ENCODE results near the gene RNF148.
A peak's percentile ranks its signal among the peaks of the same experiment; 100 is the strongest.

RNF148 gene

DNA sequence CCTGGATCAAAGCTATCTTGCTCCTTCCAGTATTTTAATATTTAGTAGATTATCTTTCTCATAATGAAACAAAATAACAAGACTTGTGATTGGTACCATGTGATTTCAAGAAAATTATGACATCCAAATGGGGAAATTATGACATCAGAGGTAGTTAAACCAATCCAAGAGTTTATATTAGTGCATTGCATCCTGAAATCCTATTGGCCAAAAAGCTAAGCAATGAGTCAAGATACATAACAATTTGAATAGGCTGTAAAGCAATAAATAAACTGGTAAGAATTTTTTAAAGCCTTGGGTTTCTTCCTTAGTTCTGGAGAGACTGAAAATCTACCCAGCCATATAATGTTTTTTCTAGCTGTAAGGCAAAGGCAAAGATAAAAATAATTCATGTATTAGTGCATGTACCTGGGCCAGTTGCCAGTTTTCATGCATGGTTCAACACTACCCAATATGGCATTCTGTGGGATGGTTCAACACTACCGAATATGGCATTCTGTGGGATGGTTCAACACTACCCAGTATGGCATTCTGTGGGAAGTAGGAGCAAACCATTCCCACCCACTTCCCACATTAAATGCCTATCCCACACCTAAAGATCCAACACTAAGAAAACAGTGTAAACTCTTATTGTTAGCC is at the start of gene RNF148:
Gene RNF148 (minus strand): TSS at position 51 of the 639 bp plus-strand sequence. CDS start 172 bp downstream, outside the sequence.
- no peak for TF ChIP-seq CTCF (IDR thresholded peaks at IDR 0.05; ENCODE audit: low read depth, low read length)
- no peaks in the 10 kb centered on the region for H3K36me3 ChIP-seq
- no peak within 1 kb of the TSS for H3K27ac ChIP-seq
- H3K4me3 ChIP-seq (ENCODE audit: low read depth, low read length), result no peak within 1 kb of the TSS
- no peaks in the 10 kb centered on the region for H3K27me3 ChIP-seq (ENCODE audit: insufficient read depth, low read depth, severe bottlenecking)
- no peaks in the 10 kb centered on the region for H3K9me3 ChIP-seq (ENCODE audit: severe bottlenecking)
- DNase-seq, result no peak

GRCh38 chr7:122750389-122750788 is 47.7 kb upstream of the RNF148 start:
- TF ChIP-seq CTCF (IDR thresholded peaks at IDR 0.05; ENCODE audit: low read depth, low read length), result no peak
- Histone ChIP-seq H3K9me3 (ENCODE audit: severe bottlenecking) (no peaks in the 10 kb centered on the region), H3K27ac (no peak overlapping the region), H3K27me3 (ENCODE audit: insufficient read depth, low read depth, severe bottlenecking) (no peaks in the 10 kb centered on the region), H3K4me3 (ENCODE audit: low read depth, low read length) (no peak overlapping the region), H3K36me3 (no peaks in the 10 kb centered on the region)
- no peak for DNase-seq

- no peak for TF ChIP-seq CTCF (IDR thresholded peaks at IDR 0.05; ENCODE audit: low read depth, low read length)
- Histone ChIP-seq H3K4me3 (ENCODE audit: low read depth, low read length) (no peak overlapping the region), H3K36me3 (no peaks in the 10 kb centered on the region), H3K9me3 (ENCODE audit: severe bottlenecking) (no peaks in the 10 kb centered on the region), H3K27ac (no peak overlapping the region), H3K27me3 (ENCODE audit: insufficient read depth, low read depth, severe bottlenecking) (no peaks in the 10 kb centered on the region)
- DNase-seq, result no peak
Observed at GRCh38 chr7:122748195-122748594, 45.5 kb upstream of the RNF148 start.

DNA sequence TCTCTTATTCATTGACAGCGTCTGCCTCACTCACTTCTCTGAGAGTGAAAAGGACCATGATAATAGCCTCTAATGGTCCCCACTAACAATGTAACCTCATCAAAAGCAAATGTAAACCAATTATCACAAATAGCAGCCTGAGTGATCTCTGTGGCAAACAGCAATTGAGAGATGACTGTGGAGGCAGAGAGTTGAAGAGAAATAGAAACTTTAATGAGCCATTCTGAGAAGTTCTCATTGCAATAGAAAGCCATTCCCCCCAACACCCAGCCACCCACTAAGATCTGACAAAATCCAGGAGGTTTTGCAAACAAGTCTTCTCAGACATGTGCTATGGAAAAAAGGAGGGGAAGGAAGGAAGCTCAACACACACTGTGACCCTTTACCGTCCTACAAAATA is 44.2 kb upstream of the RNF148 start:
- Histone ChIP-seq H3K4me3 (ENCODE audit: low read depth, low read length) (no peak overlapping the region), H3K27me3 (ENCODE audit: insufficient read depth, low read depth, severe bottlenecking) (no peaks in the 10 kb centered on the region), H3K36me3 (no peaks in the 10 kb centered on the region), H3K9me3 (ENCODE audit: severe bottlenecking) (no peaks in the 10 kb centered on the region), H3K27ac (no peak overlapping the region)
- TF ChIP-seq CTCF (IDR thresholded peaks at IDR 0.05; ENCODE audit: low read depth, low read length), result no peak
- no peak for DNase-seq

GRCh38 chr7:122743211-122743610 is 40.5 kb upstream of the RNF148 start:
- H3K9me3 ChIP-seq (ENCODE audit: severe bottlenecking), result no peaks in the 10 kb centered on the region
- H3K36me3 ChIP-seq, result no peaks in the 10 kb centered on the region
- no peak for TF ChIP-seq CTCF (IDR thresholded peaks at IDR 0.05; ENCODE audit: low read depth, low read length)
- H3K4me3 ChIP-seq (ENCODE audit: low read depth, low read length), result no peak overlapping the region
- H3K27me3 ChIP-seq (ENCODE audit: insufficient read depth, low read depth, severe bottlenecking), result no peaks in the 10 kb centered on the region
- DNase-seq, result peak; percentile 39
- no peak overlapping the region for H3K27ac ChIP-seq

DNA sequence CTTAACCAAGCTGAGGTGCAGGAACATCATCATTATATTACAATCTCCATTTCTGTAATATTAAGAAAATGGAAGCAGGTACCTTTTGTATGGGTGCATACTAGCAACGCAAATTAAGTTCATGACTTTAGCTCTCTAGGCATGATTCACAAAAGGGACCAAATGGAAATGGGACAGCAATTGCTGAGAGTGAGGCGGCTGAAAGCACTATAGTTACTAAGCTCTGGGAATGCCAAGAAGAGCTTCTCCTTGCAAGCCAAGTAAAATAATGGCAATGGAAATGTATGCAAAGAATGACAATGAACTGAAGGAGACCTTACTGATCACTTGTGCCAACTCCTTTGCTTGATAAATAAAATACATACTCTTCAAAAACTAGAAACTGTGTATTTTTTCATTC is 36.2 kb upstream of the RNF148 start:
- H3K36me3 ChIP-seq, result no peaks in the 10 kb centered on the region
- TF ChIP-seq CTCF (IDR thresholded peaks at IDR 0.05; ENCODE audit: low read depth, low read length), result no peak
- H3K9me3 ChIP-seq (ENCODE audit: severe bottlenecking), result no peaks in the 10 kb centered on the region
- H3K27me3 ChIP-seq (ENCODE audit: insufficient read depth, low read depth, severe bottlenecking), result no peaks in the 10 kb centered on the region
- H3K27ac ChIP-seq, result no peak overlapping the region
- no peak overlapping the region for H3K4me3 ChIP-seq (ENCODE audit: low read depth, low read length)
- no peak for DNase-seq

All from WERI-Rb-1 (cell line).